K562 (cell line): ENCODE data around the gene NPDC1. TPM values are rescaled to one million over a fixed set of nuclear protein-coding genes. Genes with fewer than 3 reads are reported as not detected.
A peak's percentile ranks its signal among the peaks of the same experiment; 100 is the strongest.

ENCODE experiments used
- ATAC-seq: fragments of 200-7000 bp; cut with Tn5 transposase; 3 replicates; pipeline ENCODE4 v1.9.1; 2020; ENCODE audit warnings: moderate library complexity
- BruUV-seq: library from RNA; stranded (reverse); fragments of 400-500 nt; replicated peaks from 2 replicates; lab custom pipeline; 2021; lab: Mats Ljungman, UMichigan
- CTCF ChIA-PET: fragments of 300-600 bp; formaldehyde crosslinking; extraction: SDS; loops from one replicate; lab custom pipeline; 2021; ENCODE audit warnings: low intra/inter-chr PET ratio; lab: Yijun Ruan, JAX
- POLR2A ChIA-PET: fragments of 300-600, 350-650 bp; sonication (Branson Sonifier 250); formaldehyde crosslinking; extraction: SDS; loops from one replicate; lab custom pipeline; 2021; ENCODE audit warnings: antibody characterized with exemption, inconsistent platforms; lab: Yijun Ruan, JAX
- DNase-seq, 4 experiments: peaks; one replicate each; pipeline versions ENCODE4 v3.0.0 to v3.0.0-alpha.2; 2011 to 2018; ENCODE audit warnings: low spot score in 3 of 4, mixed read lengths in 3 of 4; ENCODE audit errors: extremely low read depth in 1 of 4
- FAIRE-seq: peaks from 2 replicates; lab custom pipeline; 2011; peaks lifted over from hg19 to GRCh38; lab: Jason Lieb, UNC
- H2AFZ ChIP-seq: 2 replicates; pipeline ENCODE4 v1.6.0; 2011; ENCODE audit warnings: low read depth, low read length, control low read depth, inconsistent platforms
- H3K27ac ChIP-seq: fragments of 200-600 bp; 3 replicates; pipeline ENCODE4 v1.8.0; 2011; ENCODE audit warnings: low read depth, mild to moderate bottlenecking, control low read depth, inconsistent platforms, low read length, moderate library complexity, mixed read lengths; ENCODE audit errors: extremely low read depth
- H3K27me3 ChIP-seq, 2 experiments: fragments of 300-600 bp in 1 of 2; 2 replicates in 1 of 2; 3 replicates in 1 of 2; pipeline versions ENCODE4 v1.6.0 to v1.8.0; 2011; ENCODE audit warnings: inconsistent platforms in 2 of 2, low read length in 2 of 2, mild to moderate bottlenecking in 1 of 2, mixed read lengths in 1 of 2, moderate library complexity in 1 of 2; ENCODE audit not compliant: control insufficient read depth in 2 of 2, insufficient read depth in 2 of 2
- H3K36me3 ChIP-seq: fragments of 300-600 bp; 3 replicates; pipeline ENCODE4 v1.8.0; 2011; ENCODE audit warnings: mild to moderate bottlenecking, low read length, inconsistent platforms; ENCODE audit not compliant: control insufficient read depth, insufficient read depth
- H3K4me1 ChIP-seq, 2 experiments: fragments of 200-600 bp in 1 of 2; replicated peaks in 1 of 2; 2 replicates in 1 of 2; 3 replicates in 1 of 2; pipeline versions ENCODE4 v1.5.1 to v1.8.0; 2011; ENCODE audit warnings: inconsistent platforms in 2 of 2, low read length in 2 of 2, mild to moderate bottlenecking in 1 of 2, mixed read lengths in 1 of 2, moderate library complexity in 1 of 2; ENCODE audit not compliant: control insufficient read depth in 2 of 2, insufficient read depth in 2 of 2
- H3K4me2 ChIP-seq: 2 replicates; pipeline ENCODE4 v1.6.1; 2011; ENCODE audit warnings: low read length, control low read depth, inconsistent platforms, mixed read lengths; ENCODE audit not compliant: insufficient read depth
- H3K4me3 ChIP-seq: fragments of 200-600 bp; sonication (generic), shearing (Covaris generic); 2 replicates; pipeline ENCODE4 v1.5.1; 2016; ENCODE audit warnings: control low read depth, inconsistent platforms
- H3K79me2 ChIP-seq: fragments of 200-600 bp; 3 replicates; pipeline ENCODE4 v1.8.0; 2011; ENCODE audit warnings: low read length, inconsistent platforms; ENCODE audit not compliant: control insufficient read depth, insufficient read depth
- H3K9ac ChIP-seq, 2 experiments: 2 replicates each; pipeline versions ENCODE4 v1.6.0 to v1.6.1; 2011; ENCODE audit warnings: low read depth in 2 of 2, low read length in 2 of 2, control low read depth in 1 of 2, inconsistent platforms in 1 of 2, mild to moderate bottlenecking in 1 of 2, mixed read lengths in 1 of 2; ENCODE audit not compliant: insufficient read depth in 1 of 2
- H3K9me1 ChIP-seq: one replicate; pipeline ENCODE4 v1.6.0; 2011; ENCODE audit warnings: inconsistent platforms, mild to moderate bottlenecking, low read length, moderate library complexity; ENCODE audit not compliant: control insufficient read depth, insufficient read depth
- H3K9me3 ChIP-seq: replicated peaks from 2 replicates; pipeline ENCODE4 v1.5.1; 2011; ENCODE audit warnings: low read depth, low read length, inconsistent platforms; ENCODE audit not compliant: control insufficient read depth, insufficient read depth
- H4K20me1 ChIP-seq: replicated peaks from 2 replicates; pipeline ENCODE4 v1.6.1; 2011; ENCODE audit warnings: low read length, inconsistent platforms, mixed read lengths; ENCODE audit not compliant: control insufficient read depth, insufficient read depth
- CHD2 ChIP-seq: IDR thresholded peaks from 2 replicates; pipeline ENCODE4 v1.6.1; 2011; ENCODE audit warnings: low read depth, low read length
- FOSL1 ChIP-seq: fragments of 200-800 bp; sonication (Bioruptor generic); conservative IDR thresholded peaks from 2 replicates; pipeline ENCODE4 v1.6.1; 2016; ENCODE audit warnings: missing genetic modification characterization, missing compliant biosample characterization
- FOXP1 ChIP-seq: sonication (generic); formaldehyde crosslinking; IDR thresholded peaks from 2 replicates; pipeline ENCODE4 v1.8.0; 2022; ENCODE audit warnings: mild to moderate bottlenecking, missing genetic modification reagents
- HMGN3 ChIP-seq: IDR thresholded peaks from 2 replicates; pipeline ENCODE4 v1.6.1; 2011; ENCODE audit warnings: borderline replicate concordance, low read depth, mild to moderate bottlenecking, mixed read lengths, low read length; ENCODE audit not compliant: insufficient read length; ENCODE audit errors: extremely low read depth
- L3MBTL2 ChIP-seq: fragments of 450-650 bp; IDR thresholded peaks from 2 replicates; pipeline ENCODE4 v1.6.1; 2016; ENCODE audit warnings: mild to moderate bottlenecking, moderate library complexity
- MCM5 ChIP-seq: fragments of 450-650 bp; IDR thresholded peaks from 2 replicates; pipeline ENCODE4 v1.6.1; 2016; ENCODE audit warnings: low read depth
- MTA3 ChIP-seq: fragments of 450-650 bp; formaldehyde crosslinking; IDR thresholded peaks from 2 replicates; pipeline ENCODE4 v1.6.1; 2017; ENCODE audit warnings: mild to moderate bottlenecking, borderline replicate concordance
- NFE2 ChIP-seq: IDR thresholded peaks from 2 replicates; pipeline ENCODE4 v1.6.1; 2014; ENCODE audit warnings: antibody characterized with exemption, low read depth
- ZNF124 ChIP-seq: sonication (generic); formaldehyde crosslinking; IDR thresholded peaks from 2 replicates; pipeline ENCODE4 v1.8.1; 2022; ENCODE audit warnings: missing genetic modification reagents
- ZSCAN29 ChIP-seq: fragments of 450-650 bp; IDR thresholded peaks from 2 replicates; pipeline ENCODE4 v1.6.1; 2017
- WGBS: fragments of 100-300 bp; shearing (Covaris generic); methylation state at CpG from one replicate; pipeline ENCODE4 v1.1.6; 2016; ENCODE audit warnings: low coverage, mixed read lengths; ENCODE audit not compliant: insufficient coverage; ENCODE audit errors: missing lambda C conversion rate; 5-methylcytosine and 5-hydroxymethylcytosine counted together
- in situ Hi-C: fragments of 300-500 bp; cut with MboI; formaldehyde crosslinking; loops from 4 replicates; pipeline ENCODE4 v1.15.0; 2018; ENCODE audit warnings: inconsistent platforms, mixed read lengths
- intact Hi-C: fragments of 100-400 bp; cut with micrococcal nuclease; formaldehyde crosslinking; loops from 2 replicates; pipeline ENCODE4 v1.14.2; 2022
- polyA plus RNA-seq, 8 experiments: library from polyadenylated mRNA; depleted of rRNA in 4 of 8; stranded (reverse) in 5 of 8; unstranded in 3 of 8; fragments of >200 nt; fragmentation: Nextera tagmentation in 2 of 8; fragmentation: Illumina TruSeq in 1 of 8; extraction: Ambion mirVana in 2 of 8; extraction: Trizol in 1 of 8; gene quantifications; 2 replicates each; pipeline versions ENCODE4 v1.2.1 to v1.2.3, GENCODE V29; 2011 to 2014; ENCODE audit warnings: inconsistent platforms in 1 of 8, missing spikeins in 1 of 8
- total RNA-seq, 7 experiments: library from RNA; depleted of rRNA in 6 of 7; stranded (reverse); fragments of >200 nt in 6 of 7; fragmentation: Illumina TruSeq in 2 of 7; extraction: Trizol in 2 of 7; gene quantifications; 2 replicates each; pipeline versions ENCODE4 v1.2.1 to v1.2.3, GENCODE V29; 2011 to 2021; ENCODE audit warnings: low replicate concordance in 1 of 7
- TF ChIP-seq, protein P1 (sequence below): sonication (generic); formaldehyde crosslinking; IDR thresholded peaks from 2 replicates; pipeline ENCODE4 v1.8.0; 2022; ENCODE audit warnings: missing genetic modification reagents, mild to moderate bottlenecking, moderate library complexity, borderline replicate concordance
- TF ChIP-seq, protein P2 (sequence below): sonication (generic); formaldehyde crosslinking; IDR thresholded peaks from 2 replicates; pipeline ENCODE4 v1.8.0; 2022; ENCODE audit warnings: mild to moderate bottlenecking, missing genetic modification reagents
- TF ChIP-seq, protein P3 (sequence below), 2 experiments: IDR thresholded peaks; 2 replicates each; pipeline ENCODE4 v1.6.1; 2011; ENCODE audit warnings: borderline replicate concordance in 1 of 2, control low read depth in 1 of 2, low read depth in 1 of 2, low read length in 1 of 2, mild to moderate bottlenecking in 1 of 2, mixed read lengths in 1 of 2, moderate library complexity in 1 of 2; ENCODE audit not compliant: insufficient read depth in 1 of 2, insufficient read length in 1 of 2, poor library complexity in 1 of 2, severe bottlenecking in 1 of 2; ENCODE audit errors: extremely low read depth in 1 of 2

The NPDC1 gene
- total and polyA plus RNA-seq, 9 of the 15 experiments (the other 6 are each of a cell fraction or from before 2014, with no cell fraction given): 0.06 to 2.1 (median 0.53) TPM; not detected in 3

DNA sequence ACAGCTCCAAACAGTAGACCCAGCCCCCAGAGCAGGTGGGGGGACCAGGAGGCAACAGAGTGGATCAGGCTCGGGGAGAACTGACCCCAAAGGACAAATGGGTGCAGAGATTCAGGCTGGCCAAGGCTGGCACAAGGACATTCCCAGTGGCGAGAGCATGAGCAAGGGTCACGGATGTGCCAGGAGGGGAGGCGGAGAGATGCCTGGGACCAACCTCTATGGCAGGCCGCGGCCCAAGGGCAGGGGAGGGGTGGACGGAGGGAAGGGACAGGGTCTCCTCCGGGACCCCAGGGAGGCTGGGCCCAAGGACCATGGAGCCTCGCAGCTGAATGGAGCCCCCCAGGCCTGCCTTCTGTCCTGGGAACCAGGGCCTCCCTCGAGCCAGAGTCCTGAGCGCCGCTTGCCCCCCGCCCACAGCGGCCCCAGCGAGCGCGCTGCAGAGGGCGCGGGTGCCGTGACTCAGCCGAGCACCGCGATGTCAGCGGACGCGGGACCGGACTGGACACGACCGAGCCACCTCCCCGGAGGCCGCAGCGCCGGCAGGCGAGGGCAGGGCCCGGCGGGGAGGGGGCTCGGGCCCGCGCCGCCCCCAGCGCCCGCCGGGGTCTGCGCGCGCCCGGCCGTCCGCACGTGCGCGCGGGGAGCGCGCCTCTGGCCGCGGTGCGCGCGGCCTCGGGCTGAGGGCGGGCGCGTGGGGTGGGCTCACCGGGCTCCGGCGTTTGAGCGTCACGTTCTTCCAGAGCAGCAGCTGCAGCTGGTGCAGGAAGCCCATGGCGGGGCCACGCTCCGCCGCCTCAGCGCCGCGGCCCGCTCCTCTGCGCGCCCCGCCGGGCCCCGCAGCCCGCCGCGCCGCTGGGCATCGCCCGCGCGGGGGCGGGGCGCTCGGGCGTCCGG is 18.4 kb downstream of the NPDC1 start, which contains the start of gene ABCA2:
Gene ABCA2 (minus strand): TSS at position 869 of the 894 bp plus-strand sequence. CDS start 97 bp downstream, at position 772.
- WGBS: 11% methylated on average over 30 of the region's 95 CpGs
- H3K27me3 ChIP-seq: no peaks in the 10 kb centered on the region
- H3K27ac ChIP-seq: peak within 1 kb of the TSS; percentile 57; the same call in 2 of the 3 replicates
- H3K4me1 ChIP-seq: peaks cover 9 to 95% of the 10 kb centered on the region in 2 experiments
- in situ Hi-C loops (no loop called here), intact Hi-C loops (loop anchor here (2.0 kb wide), 1 partner anchor 83 kb away; the partner anchor contains the start of genes C8G and FBXW5)
- no peaks in the 10 kb centered on the region for H3K9me3 ChIP-seq
- peak within 1 kb of the TSS; percentile 66 for H3K4me3 ChIP-seq
- no peaks in the 10 kb centered on the region for H3K36me3 ChIP-seq
- peak in 3 of 4 experiments; percentile 55 to 66 (median 64) for DNase-seq
- no peaks in the 10 kb centered on the region for H3K9me1 ChIP-seq
- H3K79me2 ChIP-seq: peaks cover 3% of the 10 kb centered on the region; the same call in 1 of the 3 replicates
- peak within 1 kb of the TSS; percentile 69 to 92 for H3K9ac ChIP-seq
- FAIRE-seq: no peak
- no peaks in the 10 kb centered on the region for H4K20me1 ChIP-seq
- CTCF ChIA-PET: interaction anchor here (0.6 to 3.0 kb wide), 2 partner anchors 79 to 209 kb away, joined by 3 to 17 read pairs; no protein-coding TSS in a partner anchor
- BruUV-seq: no TSS peak
- POLR2A ChIA-PET: interaction anchor here (0.7 kb wide), 1 partner anchor 682 kb away, joined by 3 read pairs; no protein-coding TSS in a partner anchor
- peak; percentile 31 for ATAC-seq
- H3K4me2 ChIP-seq: peak within 1 kb of the TSS; percentile 86
- peak within 1 kb of the TSS; percentile 93 for H2AFZ ChIP-seq
- TF ChIP-seq FOSL1: peak; percentile 54
- no peak for TF ChIP-seq MCM5
- peak; percentile 46; the same call in 1 of the 2 replicates for TF ChIP-seq CHD2
- peak; percentile 24; the same call in 1 of the 2 replicates for TF ChIP-seq MTA3
- TF ChIP-seq FOXP1: 0 out of 2 replicates have a peak, but pooled peaks have one; percentile 24
- TF ChIP-seq ZSCAN29: no peak
- TF ChIP-seq, protein P1, sequence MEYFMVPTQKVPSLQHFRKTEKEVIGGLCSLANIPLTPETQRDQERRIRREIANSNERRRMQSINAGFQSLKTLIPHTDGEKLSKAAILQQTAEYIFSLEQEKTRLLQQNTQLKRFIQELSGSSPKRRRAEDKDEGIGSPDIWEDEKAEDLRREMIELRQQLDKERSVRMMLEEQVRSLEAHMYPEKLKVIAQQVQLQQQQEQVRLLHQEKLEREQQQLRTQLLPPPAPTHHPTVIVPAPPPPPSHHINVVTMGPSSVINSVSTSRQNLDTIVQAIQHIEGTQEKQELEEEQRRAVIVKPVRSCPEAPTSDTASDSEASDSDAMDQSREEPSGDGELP (CRISPR knock-in tag): peak; percentile 37; the same call in 1 of the 2 replicates
- 0 out of 2 replicates have a peak, but pooled peaks have one; percentile 24 for TF ChIP-seq ZNF124 (CRISPR knock-in tag)
- TF ChIP-seq, protein P2, sequence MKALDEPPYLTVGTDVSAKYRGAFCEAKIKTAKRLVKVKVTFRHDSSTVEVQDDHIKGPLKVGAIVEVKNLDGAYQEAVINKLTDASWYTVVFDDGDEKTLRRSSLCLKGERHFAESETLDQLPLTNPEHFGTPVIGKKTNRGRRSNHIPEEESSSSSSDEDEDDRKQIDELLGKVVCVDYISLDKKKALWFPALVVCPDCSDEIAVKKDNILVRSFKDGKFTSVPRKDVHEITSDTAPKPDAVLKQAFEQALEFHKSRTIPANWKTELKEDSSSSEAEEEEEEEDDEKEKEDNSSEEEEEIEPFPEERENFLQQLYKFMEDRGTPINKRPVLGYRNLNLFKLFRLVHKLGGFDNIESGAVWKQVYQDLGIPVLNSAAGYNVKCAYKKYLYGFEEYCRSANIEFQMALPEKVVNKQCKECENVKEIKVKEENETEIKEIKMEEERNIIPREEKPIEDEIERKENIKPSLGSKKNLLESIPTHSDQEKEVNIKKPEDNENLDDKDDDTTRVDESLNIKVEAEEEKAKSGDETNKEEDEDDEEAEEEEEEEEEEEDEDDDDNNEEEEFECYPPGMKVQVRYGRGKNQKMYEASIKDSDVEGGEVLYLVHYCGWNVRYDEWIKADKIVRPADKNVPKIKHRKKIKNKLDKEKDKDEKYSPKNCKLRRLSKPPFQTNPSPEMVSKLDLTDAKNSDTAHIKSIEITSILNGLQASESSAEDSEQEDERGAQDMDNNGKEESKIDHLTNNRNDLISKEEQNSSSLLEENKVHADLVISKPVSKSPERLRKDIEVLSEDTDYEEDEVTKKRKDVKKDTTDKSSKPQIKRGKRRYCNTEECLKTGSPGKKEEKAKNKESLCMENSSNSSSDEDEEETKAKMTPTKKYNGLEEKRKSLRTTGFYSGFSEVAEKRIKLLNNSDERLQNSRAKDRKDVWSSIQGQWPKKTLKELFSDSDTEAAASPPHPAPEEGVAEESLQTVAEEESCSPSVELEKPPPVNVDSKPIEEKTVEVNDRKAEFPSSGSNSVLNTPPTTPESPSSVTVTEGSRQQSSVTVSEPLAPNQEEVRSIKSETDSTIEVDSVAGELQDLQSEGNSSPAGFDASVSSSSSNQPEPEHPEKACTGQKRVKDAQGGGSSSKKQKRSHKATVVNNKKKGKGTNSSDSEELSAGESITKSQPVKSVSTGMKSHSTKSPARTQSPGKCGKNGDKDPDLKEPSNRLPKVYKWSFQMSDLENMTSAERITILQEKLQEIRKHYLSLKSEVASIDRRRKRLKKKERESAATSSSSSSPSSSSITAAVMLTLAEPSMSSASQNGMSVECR (CRISPR knock-in tag): peak; percentile 68; the same call in 1 of the 2 replicates
- TF ChIP-seq L3MBTL2: peak; percentile 46
- TF ChIP-seq NFE2: peak; percentile 39; the same call in 1 of the 2 replicates
- peak; percentile 21 for TF ChIP-seq HMGN3
- TF ChIP-seq, protein P3, sequence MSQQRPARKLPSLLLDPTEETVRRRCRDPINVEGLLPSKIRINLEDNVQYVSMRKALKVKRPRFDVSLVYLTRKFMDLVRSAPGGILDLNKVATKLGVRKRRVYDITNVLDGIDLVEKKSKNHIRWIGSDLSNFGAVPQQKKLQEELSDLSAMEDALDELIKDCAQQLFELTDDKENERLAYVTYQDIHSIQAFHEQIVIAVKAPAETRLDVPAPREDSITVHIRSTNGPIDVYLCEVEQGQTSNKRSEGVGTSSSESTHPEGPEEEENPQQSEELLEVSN (IDR thresholded peaks at IDR 0.05; ENCODE audit: borderline replicate concordance in 1 of 2, extremely low read depth in 1 of 2, insufficient read depth in 1 of 2, insufficient read length in 1 of 2, low read depth in 1 of 2, low read length in 1 of 2, poor library complexity in 1 of 2, severe bottlenecking in 1 of 2): peak; percentile 39 to 82
